AG09309 (cell line): ENCODE results near the gene TMEM108.

ENCODE experiments used
- DNase-seq: peaks from one replicate; pipeline ENCODE4 v3.0.0-alpha.2; 2010; ENCODE audit warnings: low read depth
- H3K4me3 ChIP-seq: 2 replicates; pipeline ENCODE4 v1.5.1; 2011; ENCODE audit warnings: mild to moderate bottlenecking, low read depth, low read length, moderate library complexity; ENCODE audit not compliant: control insufficient read depth
- TF ChIP-seq, protein P1 (sequence below): IDR thresholded peaks from 2 replicates; pipeline ENCODE4 v1.5.1; 2011; ENCODE audit warnings: mild to moderate bottlenecking, low read depth, low read length, inconsistent platforms; ENCODE audit not compliant: insufficient read depth, control insufficient read depth; ENCODE audit errors: missing control alignments

TMEM108 gene

DNA sequence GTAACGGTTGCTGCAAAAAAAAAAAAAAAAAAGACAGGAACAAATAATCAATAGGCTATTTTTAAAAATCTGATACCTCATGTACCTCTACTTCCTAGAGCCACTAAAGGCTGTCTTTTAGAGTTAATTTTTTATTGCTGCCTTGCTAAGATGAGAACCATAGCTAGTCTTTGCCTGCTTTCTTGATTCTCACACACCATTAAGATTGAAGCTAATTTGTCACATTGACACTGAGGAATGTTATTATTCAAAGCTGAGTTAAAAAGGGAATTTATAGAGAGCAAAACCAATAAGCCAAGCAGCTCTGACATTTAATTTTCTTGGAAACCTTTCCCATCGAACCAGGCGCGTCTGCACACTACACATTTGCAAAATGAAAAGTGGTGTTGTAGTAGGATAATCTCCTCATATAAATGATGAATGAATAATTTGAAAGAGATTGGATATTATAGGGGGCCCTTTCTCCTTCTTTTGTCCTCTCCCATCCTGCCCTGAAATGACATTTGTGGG, 149.7 kb downstream of the TMEM108 start:
- no peak overlapping the region for H3K4me3 ChIP-seq
- no peak for DNase-seq
- TF ChIP-seq, protein P1, sequence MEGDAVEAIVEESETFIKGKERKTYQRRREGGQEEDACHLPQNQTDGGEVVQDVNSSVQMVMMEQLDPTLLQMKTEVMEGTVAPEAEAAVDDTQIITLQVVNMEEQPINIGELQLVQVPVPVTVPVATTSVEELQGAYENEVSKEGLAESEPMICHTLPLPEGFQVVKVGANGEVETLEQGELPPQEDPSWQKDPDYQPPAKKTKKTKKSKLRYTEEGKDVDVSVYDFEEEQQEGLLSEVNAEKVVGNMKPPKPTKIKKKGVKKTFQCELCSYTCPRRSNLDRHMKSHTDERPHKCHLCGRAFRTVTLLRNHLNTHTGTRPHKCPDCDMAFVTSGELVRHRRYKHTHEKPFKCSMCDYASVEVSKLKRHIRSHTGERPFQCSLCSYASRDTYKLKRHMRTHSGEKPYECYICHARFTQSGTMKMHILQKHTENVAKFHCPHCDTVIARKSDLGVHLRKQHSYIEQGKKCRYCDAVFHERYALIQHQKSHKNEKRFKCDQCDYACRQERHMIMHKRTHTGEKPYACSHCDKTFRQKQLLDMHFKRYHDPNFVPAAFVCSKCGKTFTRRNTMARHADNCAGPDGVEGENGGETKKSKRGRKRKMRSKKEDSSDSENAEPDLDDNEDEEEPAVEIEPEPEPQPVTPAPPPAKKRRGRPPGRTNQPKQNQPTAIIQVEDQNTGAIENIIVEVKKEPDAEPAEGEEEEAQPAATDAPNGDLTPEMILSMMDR, result no peak

DNA sequence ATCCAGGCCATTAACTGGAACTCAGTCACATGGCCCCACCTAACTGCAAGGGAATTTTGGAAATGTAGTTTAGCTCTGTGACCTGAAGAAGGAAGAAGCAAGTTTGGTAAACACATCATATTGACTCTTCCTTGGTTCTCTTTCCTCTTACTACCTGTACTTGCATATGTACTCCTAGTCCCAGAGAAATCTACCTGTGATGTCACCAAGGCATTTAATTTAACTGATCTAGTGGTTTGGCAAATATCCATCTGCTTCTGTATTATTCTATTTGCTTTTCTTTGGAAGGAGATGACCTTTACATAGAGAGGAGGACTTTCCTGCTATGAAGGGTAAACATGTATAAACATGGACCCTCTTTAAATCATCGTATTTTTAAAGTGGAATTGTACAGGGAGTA, 150.8 kb downstream of the TMEM108 start:
- DNase-seq, result no peak
- no peak overlapping the region for H3K4me3 ChIP-seq
- TF ChIP-seq, protein P1, result no peak

DNA sequence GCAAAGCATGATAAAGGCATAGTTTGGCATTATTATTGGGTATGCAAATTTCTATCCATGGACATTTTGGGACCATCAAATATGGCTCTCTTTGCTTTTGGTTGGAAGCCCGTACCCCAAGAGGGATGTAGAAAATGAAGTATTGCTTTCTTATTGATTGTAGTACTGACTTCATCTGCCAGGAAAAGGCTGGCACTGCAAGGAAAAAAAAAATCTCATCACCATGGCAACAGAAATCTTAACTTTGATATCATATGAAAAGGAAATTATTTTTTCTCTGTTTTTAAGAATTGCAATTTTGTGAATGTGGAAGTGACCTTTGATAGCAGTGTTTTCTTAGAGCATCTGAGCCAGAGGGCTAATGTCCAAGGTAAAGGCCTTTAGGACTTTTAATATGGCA, 151.7 kb downstream of the TMEM108 start:
- TF ChIP-seq, protein P1, result no peak
- DNase-seq, result no peak
- H3K4me3 ChIP-seq, result no peak overlapping the region

DNA sequence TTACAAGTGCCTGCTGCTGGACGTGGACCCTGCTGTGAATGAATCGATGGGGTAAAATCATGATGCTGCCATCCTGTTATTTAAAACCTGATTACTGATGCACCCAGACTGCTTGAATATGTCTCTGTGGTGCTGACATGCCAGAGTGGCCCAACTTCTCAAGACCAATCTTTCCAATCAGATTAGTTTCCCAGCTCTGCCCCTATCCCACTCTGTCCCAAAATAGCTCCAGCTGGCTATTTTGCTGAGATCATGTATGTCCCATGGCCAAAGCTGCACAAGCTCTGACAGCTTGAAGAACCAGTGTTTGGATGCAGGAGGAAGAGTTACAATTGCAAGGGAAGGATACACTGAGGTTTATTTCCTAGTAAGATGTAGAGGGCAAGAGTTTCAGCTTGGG, 153.6 kb downstream of the TMEM108 start:
- no peak overlapping the region for H3K4me3 ChIP-seq
- DNase-seq, result no peak
- TF ChIP-seq, protein P1, result no peak

DNA sequence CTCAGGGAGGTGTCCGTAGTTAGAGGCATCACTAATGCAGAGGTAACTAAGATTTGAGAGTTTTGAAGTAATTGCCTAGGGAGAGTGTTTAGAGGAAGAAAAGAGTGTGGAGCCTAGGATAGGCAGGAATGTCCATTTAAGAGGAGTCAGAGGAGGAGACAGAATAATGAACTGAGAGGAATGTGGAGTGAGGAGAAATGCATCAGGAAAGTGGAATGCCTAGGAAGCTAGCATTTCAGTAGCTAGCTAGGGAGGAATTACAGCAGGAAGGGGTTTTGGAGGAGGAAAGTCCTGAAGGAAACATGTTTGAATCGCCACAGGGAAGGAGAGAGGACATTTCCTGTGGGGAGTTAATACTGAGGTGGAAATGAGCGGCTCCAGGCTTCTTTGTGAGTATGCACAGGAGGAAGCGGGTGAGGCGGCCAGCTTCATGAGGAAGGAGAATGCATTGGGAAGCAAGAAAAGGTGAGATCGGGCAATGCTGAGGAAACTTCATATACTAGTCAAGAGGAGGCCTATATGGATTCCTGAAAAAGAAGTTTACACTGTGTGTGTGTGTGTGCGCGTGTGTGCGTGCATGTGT, 154.3 kb downstream of the TMEM108 start:
- DNase-seq, result no peak
- H3K4me3 ChIP-seq, result no peak overlapping the region
- TF ChIP-seq, protein P1, result no peak

DNA sequence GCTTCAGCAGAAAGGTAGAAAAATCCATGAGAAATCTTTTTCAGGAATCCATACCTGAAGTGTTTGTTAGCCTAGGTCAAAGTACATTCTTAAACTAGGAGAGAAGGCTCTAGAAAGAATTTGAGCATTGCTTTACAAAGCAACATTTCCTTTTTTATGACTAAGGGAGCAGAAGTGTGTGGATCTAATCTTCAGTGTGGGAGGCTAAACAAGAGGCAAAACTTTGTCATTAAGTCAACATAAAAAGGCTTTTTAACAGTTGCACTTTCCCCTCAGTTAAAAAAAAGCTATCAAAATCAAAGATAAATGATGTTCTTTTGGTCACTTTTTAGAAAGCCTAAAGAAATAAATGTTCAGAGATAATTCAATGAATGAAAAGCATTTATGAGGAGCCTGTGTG, 154.8 kb downstream of the TMEM108 start:
- no peak for DNase-seq
- TF ChIP-seq, protein P1, result no peak
- H3K4me3 ChIP-seq, result no peak overlapping the region
